GM19324 (cell line): ENCODE measurements around the gene LINGO1.

ENCODE experiments used
- ATAC-seq: cut with Tn5 transposase; IDR thresholded peaks from one replicate; pipeline ENCODE4 v1.9.1; 2021; ENCODE audit warnings: mild to moderate bottlenecking, moderate library complexity; ENCODE audit not compliant: unreplicated experiment, low FRiP score

LINGO1 gene

DNA sequence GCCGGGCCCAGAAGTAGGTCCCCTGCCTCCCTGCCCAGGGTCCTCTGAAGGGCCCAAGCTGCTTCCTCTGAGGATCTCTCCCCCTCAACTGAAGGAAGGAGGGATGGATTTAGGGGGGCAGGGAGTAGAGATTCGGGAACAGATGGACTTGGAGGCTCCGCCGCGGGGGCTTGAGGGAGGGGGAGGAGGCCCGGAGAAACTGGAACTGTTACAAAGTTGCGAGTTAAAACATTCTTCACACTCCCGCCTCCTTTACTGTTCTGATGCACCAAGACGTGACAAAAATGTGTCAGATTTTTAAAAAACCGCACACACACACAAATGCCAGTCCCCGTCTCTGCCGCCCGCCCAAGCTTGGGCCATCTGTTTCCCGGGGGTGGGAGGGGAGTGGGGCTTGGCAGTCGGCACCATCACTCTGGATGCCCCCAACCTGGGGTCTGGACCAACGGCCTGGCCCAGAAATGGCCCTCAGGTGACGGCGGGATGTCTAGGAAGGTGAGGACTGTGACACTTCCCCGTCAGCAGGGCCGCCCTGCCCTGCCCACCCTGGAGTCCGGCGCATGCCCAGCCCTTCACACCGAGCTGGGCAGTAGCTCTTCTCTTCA lies 25.0 kb upstream of the LINGO1 start:
- no peak for ATAC-seq

DNA sequence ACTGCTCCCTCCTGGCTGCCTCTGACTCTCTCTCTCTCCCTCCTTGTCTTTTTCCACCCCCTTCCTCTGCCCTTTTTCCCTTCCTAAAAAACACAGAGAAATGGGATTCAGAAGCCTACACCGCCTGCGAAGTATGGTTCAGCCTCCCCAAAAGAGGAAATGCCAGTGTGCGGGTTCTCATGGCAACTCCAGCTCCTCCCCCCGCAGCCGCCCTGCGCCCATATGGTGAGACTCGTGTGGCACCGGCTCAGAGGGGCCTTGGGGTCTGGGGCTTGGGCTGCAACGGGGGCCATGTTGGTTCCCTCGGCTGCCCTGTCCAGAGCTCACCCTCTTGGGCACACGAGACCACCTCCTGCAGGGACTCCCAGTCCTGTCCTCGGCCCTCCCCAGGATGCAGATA lies 23.6 kb upstream of the LINGO1 start:
- no peak for ATAC-seq

DNA sequence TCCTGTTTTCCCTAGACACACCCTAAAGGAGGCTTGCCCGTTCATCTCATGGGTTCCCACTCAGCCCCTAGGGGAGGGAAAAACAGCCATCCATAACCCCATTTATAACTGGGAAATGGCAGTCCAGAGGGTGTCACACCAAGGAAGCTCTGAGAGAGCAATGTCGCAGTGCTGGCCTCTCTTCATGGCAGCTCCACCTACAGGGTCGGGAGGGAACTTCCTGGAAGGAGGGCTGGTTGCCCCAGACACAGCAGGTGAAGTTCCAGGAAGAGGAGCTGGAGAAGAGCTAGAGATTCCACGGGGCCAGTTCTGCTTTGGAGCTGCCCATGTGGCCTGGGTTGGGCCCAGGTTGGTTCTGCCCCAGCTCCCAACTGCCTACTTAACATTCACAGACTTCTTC lies 22.3 kb upstream of the LINGO1 start:
- ATAC-seq: no peak

DNA sequence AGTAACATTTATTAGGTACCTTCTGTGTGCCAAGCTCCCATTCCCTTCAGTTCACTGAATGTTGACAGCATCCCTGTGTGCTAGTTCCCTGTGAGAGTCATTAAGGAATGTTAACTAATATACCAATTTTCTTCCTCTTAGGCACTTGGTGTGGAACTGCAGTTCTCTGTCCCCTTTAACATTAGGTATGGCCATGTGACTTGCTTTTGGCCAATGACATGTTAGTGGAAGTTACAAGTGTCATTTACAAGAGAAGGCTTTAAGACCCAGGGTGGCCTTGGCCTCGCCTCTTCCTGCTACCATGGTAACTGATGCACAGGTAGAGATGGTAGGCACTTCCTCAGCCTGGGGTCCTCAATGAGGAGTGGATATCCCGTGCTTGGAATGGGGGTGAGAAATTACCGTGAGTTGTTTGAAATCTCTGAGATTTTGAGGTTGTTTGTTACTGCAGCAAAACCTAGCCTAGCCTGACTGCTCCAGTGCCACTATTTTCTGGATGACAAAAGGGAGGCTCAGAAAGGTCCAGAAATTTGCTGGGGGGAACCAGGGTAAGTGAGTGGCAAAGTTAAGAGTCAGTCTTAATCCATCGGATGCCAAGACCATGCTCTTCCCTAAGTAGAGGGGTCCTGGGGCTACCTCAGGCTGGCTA lies 21.2 kb upstream of the LINGO1 start:
- no peak for ATAC-seq

DNA sequence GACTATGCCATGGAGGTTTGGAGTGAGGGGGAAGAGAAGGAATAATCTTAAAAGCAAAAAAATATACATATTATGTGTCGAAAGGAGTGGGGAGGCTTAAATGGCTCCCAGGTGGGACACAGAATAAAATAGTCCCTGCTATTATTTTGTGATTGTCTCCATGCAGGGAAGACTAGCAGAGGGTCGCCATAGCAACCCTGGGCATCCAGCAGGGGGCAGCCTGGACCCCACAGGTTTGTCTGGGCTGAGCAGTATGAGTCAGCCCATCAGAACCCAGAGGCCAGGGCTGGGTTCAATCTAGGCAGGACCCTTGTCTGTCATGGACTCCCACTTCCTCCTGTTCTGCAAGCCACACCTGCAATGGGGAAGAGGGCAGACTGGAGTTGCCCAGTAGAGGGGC lies 17.6 kb upstream of the LINGO1 start:
- ATAC-seq: no peak

DNA sequence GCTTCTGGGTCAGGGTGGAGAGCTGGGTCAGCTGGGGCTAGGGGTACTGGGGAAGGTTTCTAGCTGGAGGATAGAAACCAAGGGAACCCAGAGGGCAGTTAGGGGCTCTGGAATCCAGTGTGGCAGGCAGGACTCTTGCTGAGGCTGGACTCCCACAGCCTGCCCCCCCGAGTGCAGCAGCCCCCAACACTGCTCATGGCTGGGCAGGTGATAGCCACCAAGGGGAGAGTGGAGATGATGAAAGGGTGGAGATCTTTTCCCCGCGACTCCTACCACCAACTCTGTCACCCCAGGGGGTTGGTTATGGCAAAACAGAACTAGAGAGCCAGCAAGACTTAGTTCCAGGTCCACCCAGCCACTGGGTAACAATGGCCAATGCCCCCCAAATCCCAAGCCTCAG lies 16.9 kb upstream of the LINGO1 start:
- no peak for ATAC-seq

DNA sequence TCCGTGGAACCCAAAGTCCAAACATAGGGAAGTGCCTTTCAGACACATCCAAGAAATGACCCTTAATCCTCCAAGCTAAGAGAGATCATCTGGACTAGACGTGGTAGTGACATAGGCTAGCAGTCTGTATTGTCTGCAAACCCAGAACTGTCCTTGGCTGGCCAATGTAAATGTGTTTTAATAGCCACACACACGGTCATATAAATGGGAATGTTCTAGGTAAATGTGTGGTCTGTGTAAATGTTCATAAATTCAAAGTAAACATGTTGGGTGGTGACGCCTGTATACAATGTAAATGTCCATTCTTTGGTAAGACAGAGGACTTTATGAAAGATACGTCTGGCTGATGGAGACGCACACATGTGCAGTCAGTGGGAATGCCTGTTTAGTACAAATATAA lies 16.3 kb upstream of the LINGO1 start:
- no peak for ATAC-seq

DNA sequence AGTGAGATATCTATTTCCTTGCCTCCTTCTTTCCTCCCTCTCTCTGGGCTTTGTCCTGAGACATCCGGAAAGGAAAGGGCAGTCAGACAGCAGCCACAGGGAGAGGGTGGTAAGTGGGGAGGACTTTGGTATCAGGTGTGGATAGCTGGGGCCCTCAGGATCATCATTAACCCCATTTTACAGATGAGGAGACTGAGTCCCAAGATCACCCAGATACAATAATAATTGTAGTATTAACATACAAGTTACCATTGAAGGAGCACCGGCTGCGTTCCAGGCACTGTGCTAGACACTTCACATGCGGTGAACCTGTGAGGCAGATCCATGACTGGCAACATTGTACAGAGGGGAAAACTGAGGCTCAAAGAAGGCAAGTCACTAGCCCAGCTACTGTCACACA lies 15.2 kb upstream of the LINGO1 start:
- ATAC-seq: no peak

DNA sequence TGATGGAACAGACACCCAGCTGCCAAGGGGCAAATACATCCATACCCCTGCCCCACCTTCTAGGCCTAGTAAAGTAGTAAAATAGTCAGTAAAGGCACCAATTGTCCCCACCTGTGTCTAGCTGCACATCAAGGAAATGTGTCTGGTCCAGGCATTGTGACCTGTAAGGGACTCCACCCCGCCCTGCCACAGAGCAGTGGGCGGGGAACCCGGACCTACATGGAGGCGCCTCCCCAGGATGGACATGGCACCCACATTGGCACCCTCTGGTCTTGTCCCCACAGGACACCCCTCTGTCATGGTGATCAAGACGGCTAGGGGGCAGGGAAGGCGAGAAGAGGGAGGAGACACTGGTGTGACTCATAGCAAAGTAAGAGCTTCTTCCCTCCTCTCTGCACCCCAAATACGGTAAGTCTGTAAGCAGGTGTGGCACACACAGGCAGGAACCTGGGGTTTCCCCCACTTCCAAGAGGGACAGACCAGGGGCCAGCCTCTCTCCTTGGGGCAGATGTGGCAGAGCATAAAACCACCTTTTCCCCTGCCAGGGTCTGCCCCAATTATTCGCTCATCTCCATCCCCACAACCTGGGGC lies 13.5 kb upstream of the LINGO1 start:
- no peak for ATAC-seq

DNA sequence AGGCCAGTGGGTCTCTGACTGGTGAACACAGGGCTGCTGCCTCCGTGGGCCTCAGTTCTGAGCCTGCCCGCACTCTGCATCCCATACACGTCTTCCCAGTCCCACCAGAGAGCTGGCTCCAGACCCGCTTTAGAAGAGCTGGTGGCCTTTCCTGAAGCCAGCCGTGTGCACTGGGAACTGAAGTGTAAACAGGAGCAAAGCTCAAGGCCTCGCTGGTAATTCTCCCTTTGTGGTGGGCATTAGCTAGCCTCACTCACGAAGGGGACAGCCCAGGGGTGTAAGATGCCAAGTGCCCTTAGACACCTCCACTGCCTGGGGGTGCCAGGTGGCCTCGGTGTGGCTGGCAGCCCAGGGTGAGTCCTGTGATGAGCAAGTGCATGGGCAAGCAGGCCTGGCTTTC lies 12.9 kb upstream of the LINGO1 start:
- no peak for ATAC-seq

DNA sequence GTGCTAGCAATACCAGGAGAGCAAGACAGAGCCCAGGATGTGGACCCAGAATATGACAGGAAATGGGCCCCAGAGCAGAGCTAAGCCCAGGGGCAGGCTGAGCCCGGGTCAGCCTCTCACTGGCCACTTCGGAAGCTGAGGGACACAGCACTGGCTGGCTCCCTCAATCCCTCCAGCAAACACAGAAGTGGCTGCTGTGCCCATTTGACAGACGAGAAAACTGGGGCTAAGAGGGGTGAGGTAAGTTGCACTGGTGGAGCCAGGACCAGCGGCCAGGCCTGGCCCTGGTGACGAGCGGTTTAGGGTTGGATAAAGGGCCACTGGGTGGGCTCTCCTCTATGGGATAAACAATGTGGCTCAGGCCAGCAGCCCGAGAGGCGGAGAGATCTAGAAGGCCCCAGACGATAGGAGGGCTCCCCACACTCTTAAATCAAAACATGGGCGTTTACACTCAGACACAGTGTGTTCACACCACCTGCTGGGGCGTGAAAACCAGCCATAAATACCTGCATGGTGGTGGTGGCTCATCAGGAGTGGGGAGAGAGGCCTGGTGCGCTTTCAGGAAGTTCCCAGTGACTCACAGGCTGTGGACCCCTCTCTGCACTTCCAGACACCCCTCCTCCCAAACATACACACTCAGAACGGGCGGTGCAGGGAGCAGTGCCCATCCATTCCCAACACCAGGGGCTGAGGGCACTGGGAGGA lies 12.0 kb upstream of the LINGO1 start:
- ATAC-seq: no peak

DNA sequence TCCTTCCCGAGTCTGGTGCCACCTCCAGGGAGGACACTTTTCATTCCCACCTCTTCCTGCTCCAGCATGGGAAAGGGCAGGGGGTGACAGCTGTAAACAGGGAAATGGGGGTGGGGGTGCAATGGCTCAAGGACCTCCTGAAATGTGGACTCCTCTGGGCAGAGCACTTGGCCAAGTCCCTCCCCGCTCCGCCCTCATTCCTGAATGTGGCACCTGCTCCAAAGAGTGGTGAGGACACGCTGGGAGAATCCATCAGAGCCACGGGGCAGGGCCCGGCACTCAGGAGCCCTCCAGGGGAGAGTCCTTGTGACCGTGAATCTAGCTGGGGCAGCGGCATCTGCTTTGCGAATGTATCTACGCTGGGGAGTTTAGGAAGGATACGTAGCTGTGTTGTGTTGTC lies 11.1 kb upstream of the LINGO1 start:
- ATAC-seq: no peak

DNA sequence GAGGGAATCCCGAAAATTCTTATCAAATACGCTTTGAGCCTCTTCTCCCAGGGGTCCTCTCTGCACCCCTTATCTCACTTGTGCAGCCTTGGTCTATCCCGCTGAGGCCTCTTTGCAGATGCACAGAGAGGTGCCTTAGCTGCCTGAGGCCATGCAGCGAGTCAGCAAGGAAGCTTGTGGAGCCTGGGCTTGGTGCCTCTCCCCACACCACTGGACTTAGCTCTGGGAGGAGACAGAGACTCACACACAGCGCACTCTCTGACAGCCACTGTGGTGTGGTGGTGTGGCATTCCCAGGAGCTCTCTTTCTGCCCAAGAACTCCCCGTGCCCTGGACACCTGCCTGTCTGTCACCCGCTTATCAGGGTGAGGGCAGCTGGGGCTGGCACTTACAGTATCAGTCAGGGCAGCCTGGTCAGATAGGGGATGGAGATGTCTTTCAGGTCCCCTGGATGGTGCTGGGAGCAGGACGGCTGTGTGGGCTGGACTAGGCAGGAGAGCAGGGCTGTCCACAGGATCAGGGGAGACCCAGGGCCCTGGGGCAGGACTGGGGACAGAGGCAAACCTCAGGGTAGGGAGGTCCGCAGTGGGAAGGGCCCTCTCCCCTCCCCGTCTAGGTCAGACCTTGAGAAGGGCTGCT lies 10.2 kb upstream of the LINGO1 start:
- no peak for ATAC-seq

DNA sequence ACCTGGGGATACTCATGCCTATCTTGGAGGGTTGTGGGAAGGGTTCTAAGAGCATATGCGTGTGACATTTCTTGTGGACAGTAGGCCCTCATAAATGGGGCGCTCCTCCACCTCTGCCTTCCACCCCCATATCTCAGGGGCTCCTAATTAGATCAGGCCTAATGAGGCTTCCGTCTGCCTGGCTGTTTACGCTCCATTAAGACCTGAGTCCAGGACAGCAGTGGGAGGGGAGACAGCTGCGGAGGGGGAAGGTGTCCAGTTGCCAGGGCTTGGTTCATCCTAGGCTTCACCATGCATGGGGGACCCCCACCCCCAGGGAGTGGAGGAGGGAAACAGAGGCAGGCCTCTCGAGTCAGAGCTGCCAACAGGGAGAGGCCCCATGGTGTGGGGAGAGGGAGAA lies 9.3 kb upstream of the LINGO1 start:
- ATAC-seq: no peak

DNA sequence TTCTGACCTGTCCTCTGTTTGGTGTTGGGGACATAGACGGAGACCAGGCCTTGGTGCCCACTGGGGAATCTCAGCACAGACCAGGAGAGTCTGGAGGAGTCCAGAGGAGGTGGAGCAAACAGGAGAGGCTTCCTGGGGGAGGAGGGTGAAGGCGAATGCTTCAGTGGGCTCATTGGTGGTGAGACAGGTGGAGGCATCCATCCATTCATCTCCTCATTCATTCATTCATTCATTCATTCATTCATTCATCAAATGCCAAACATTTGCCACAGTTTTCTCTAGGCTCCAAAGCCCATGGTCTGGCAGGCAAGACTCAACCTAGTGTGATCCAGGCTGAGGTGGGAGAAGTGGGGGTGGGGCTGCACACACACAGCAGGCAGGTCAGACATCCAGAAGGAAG lies 7.9 kb upstream of the LINGO1 start:
- ATAC-seq: no peak

DNA sequence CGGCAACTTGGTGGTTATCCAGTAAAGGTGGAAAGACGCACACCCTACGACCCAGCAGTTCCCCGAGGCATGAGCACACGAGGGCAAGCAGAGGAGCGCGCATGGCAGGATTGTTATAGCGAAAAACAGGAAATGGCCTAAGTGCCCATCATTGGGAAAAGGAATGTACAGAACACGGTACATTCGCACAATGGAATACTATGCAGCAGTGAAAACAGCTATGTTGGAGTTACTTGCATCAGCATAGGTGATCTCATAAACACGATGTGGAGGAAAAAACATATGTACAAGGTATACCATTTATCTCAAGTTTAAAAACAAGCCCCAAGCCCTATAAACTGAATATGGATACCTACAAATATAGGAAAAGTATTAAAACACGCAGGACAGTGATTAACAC lies 6.7 kb upstream of the LINGO1 start:
- no peak for ATAC-seq

DNA sequence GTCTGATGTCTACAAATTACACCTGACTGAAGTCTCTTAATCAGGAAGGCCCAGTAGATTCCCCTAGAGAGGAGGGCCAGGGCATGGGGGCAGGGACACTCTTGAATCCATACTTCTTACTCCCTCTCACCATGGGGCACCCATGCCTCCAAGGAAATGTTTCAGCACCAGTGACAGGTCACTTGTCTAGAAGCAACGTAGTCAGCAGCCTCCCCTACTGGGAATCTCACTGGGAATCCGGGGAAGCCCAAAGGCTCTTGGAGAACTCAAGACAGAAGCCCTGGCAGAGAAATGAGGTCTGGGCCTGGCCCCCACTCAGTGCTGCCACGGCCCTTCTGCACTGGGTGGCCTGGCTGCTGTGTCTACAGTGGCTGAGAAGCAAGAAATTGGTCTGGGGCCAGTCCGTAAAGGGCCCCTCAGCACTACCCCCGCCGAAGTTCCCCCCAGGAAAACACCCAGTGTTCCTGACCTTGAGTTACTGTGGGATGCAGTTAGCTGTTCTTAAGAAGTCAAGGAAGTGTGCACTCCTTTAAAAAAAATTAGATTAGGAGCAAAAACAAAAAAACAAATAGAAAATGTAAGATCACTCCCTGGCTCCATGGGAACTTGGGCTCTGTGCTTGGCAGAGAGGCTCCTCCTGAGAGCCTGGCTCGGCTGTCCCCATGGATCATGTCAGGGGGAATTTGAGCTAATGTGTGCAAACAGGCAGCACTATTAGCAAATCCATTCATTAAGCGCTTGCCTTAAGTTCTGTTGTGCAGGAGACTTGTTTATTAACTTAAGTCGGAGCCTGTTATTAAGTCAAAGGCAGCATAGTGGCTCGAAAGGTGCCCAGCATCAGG lies 5.4 kb upstream of the LINGO1 start:
- ATAC-seq: no peak

DNA sequence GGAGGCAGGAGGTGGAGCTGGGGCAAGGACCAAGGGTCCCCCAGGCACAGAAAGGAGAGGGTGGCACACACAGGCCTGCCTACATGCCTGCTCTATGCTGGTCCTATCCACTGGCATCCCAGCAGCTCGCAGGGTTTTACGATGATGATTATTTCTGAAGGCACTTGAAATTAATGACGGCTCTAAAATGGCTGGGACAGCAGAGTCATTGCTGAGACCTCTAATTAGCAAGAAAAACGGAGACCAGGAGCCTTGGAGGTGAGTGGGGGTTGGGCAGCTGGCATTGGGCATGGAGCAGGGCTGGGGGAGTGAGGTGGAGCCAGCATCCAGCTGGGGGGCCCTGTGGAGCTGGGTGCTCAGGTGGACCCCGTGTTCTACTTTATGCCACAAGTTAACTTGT lies 3.5 kb upstream of the LINGO1 start:
- ATAC-seq: no peak

DNA sequence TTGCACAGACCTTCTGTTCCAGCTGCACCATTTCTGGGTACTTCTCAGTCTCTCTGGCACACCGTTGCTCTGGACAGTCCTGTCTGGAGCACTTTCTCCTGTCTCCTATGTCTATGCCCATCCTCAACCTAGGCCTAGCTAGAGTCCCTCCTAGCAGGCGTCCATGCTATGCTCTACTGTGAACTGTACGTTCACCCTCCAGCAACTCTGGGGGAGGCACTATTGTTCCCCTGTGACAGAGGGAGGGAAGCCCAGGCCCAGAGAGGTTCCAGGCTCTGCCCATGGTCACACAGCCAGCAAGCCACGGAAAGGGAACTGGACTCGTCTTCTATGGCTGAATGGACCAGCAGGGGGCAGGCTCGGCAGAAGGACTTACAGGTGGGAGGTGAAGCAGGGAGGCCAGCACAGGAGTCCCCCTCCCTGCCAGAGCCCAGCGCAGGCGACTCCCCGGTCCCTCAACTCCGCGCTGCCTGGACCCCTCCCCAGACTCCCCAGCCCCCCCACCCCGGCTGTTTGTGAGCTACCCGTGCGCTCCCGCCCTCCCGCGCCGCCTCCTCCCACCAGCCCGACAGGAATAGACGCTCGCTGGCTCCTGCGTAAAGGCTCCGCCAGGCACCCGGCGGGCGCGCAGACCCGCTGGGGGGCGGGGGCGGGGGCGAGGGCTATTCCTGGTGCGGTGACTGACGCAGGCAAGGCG lies 1.7 kb upstream of the LINGO1 start:
- ATAC-seq: no peak

DNA sequence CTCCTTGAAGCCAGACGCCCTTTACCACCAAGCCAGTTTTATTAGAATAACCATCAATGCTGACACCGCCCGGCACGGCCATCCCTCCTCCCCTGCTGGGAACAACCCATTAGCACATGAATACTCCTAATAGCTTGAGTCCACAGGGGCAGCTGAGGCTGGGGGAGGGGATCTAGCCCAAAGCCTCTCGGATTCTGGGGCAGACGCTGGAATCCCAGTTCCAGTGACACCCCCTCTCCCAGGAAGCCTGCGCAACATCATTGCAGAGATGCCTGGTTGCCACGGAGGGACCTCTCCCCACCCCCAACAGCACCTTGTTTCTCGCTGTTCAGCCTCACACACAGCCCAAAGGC lies 1.2 kb upstream of the LINGO1 start:
- ATAC-seq: no peak
